HG03521 (cell line): ENCODE results near the gene TGFB2.
A peak's percentile ranks its signal among the peaks of the same experiment; 100 is the strongest.
"Not testable (repeated sequence)": the region's sequence is repeated elsewhere in the genome, so short reads cannot be mapped to it uniquely, and the experiment has no call there.

Experiments used
- ATAC-seq: cut with Tn5 transposase; IDR thresholded peaks from one replicate; pipeline ENCODE4 v1.9.1; 2021; ENCODE audit warnings: mild to moderate bottlenecking, moderate library complexity; ENCODE audit not compliant: unreplicated experiment

The TGFB2 gene

GRCh38 chr1:218344814-218345672 is at the start of gene TGFB2:
Gene TGFB2 (plus strand): TSS chr1:218345336. CDS start chr1:218346702, 1,366 bp downstream.
- peak; percentile 31 for ATAC-seq

- no peak for ATAC-seq
Observed at GRCh38 chr1:218296162-218296561, 49.0 kb upstream of the TGFB2 start.

- no peak for ATAC-seq
Observed at GRCh38 chr1:218297461-218297860, 47.7 kb upstream of the TGFB2 start.

- no peak for ATAC-seq
Observed at GRCh38 chr1:218297867-218298266, 47.3 kb upstream of the TGFB2 start.

- ATAC-seq, result no peak
Observed at GRCh38 chr1:218298398-218298797, 46.7 kb upstream of the TGFB2 start.

GRCh38 chr1:218299416-218299815 is 45.7 kb upstream of the TGFB2 start:
- ATAC-seq, result no peak

- no peak for ATAC-seq
Observed at GRCh38 chr1:218301217-218301616, 43.9 kb upstream of the TGFB2 start.

- no peak for ATAC-seq
Observed at GRCh38 chr1:218302155-218302554, 43.0 kb upstream of the TGFB2 start.

GRCh38 chr1:218303176-218303879 is 41.8 kb upstream of the TGFB2 start:
- no peak for ATAC-seq

GRCh38 chr1:218304281-218305039 is 40.7 kb upstream of the TGFB2 start:
- ATAC-seq, result no peak

- ATAC-seq, result no peak
Observed at GRCh38 chr1:218305472-218306064, 39.6 kb upstream of the TGFB2 start.

- no peak for ATAC-seq
Observed at GRCh38 chr1:218312509-218312908, 32.6 kb upstream of the TGFB2 start.

- ATAC-seq, result no peak
Observed at GRCh38 chr1:218314316-218314715, 30.8 kb upstream of the TGFB2 start.

GRCh38 chr1:218315638-218316037 is 29.5 kb upstream of the TGFB2 start:
- no peak for ATAC-seq

- ATAC-seq, result no peak
Observed at GRCh38 chr1:218317061-218317460, 28.1 kb upstream of the TGFB2 start.

- ATAC-seq, result not testable (repeated sequence)
Observed at GRCh38 chr1:218320182-218320581, 25.0 kb upstream of the TGFB2 start.

- no peak for ATAC-seq
Observed at GRCh38 chr1:218322762-218323161, 22.4 kb upstream of the TGFB2 start.

GRCh38 chr1:218323568-218324225 is 21.4 kb upstream of the TGFB2 start:
- no peak for ATAC-seq

- no peak for ATAC-seq
Observed at GRCh38 chr1:218324226-218324580, 20.9 kb upstream of the TGFB2 start.

GRCh38 chr1:218328769-218329168 is 16.4 kb upstream of the TGFB2 start:
- no peak for ATAC-seq
